GM12891 (cell line): ENCODE measurements around the gene TBC1D22A.

ENCODE experiments used
- PAX5 ChIP-seq: IDR thresholded peaks from 2 replicates; pipeline ENCODE4 v1.6.1; 2011; ENCODE audit warnings: low read length, moderate library complexity, mild to moderate bottlenecking; ENCODE audit not compliant: insufficient read depth, severe bottlenecking
- POLR2A ChIP-seq: IDR thresholded peaks from 2 replicates; pipeline ENCODE4 v1.6.1; 2011; ENCODE audit warnings: low read depth, low read length, control low read depth
- POLR2AphosphoS5 ChIP-seq: IDR thresholded peaks from 2 replicates; pipeline ENCODE4 v1.6.1; 2011; ENCODE audit warnings: low read depth, low read length, control low read depth
- POU2F2 ChIP-seq: IDR thresholded peaks from 2 replicates; pipeline ENCODE4 v1.6.1; 2011; ENCODE audit warnings: low read depth, mild to moderate bottlenecking, control low read depth, low read length, moderate library complexity
- TAF1 ChIP-seq: IDR thresholded peaks from 2 replicates; pipeline ENCODE4 v1.6.1; 2011; ENCODE audit warnings: low read depth, low read length, control low read depth

GRCh38 chr22:47150426-47150825 is 388.0 kb downstream of the TBC1D22A start:
- TF ChIP-seq TAF1 (no peak), PAX5 (no peak), POLR2A (no peak), POLR2AphosphoS5 (no peak), POU2F2 (no peak)
